HL-60 (cell line): ENCODE measurements around the gene BNIP5.

Experiments
- CTCF ChIP-seq: IDR thresholded peaks from one replicate; pipeline ENCODE4 v1.5.1; 2011; ENCODE audit warnings: low read length, control low read depth, inconsistent platforms; ENCODE audit not compliant: insufficient read depth
- GABPA ChIP-seq: IDR thresholded peaks from 2 replicates; pipeline ENCODE4 v1.6.1; 2012; ENCODE audit warnings: low read depth
- POLR2AphosphoS5 ChIP-seq: IDR thresholded peaks from 2 replicates; pipeline ENCODE4 v1.6.1; 2012; ENCODE audit warnings: low read depth

GRCh38 chr6:36347621-36348020, 10.9 kb upstream of the BNIP5 start:
- TF ChIP-seq CTCF, result no peak
- TF ChIP-seq POLR2AphosphoS5, result no peak
- no peak for TF ChIP-seq GABPA
